Natural killer cell (primary cell): ENCODE measurements around the gene ASAP3. TPM values are rescaled to one million over a fixed set of nuclear protein-coding genes. Genes with fewer than 3 reads are reported as not detected.

Experiments used
- ATAC-seq, 3 donors: fragments of 150-1000 bp in 2 of 3; fragments of 200-7000 bp in 1 of 3; cut with Tn5 transposase; 1 replicate in 1 of 3; 2 replicates in 2 of 3; pipeline ENCODE4 v1.10.0; 2021; ENCODE audit warnings: mild to moderate bottlenecking in 2 of 3, moderate library complexity in 2 of 3
- DNase-seq, 2 donors: peaks; one replicate each; pipeline versions ENCODE4 v3.0.0 to v3.0.0-alpha.2; 2013 to 2021; ENCODE audit warnings: mixed read lengths in 1 of 2
- H3K27ac ChIP-seq: one replicate; pipeline ENCODE4 v1.5.1; 2013; ENCODE audit warnings: mild to moderate bottlenecking, low read length
- H3K27me3 ChIP-seq: one replicate; pipeline ENCODE4 v1.6.1; 2013; ENCODE audit warnings: low read length; ENCODE audit not compliant: control insufficient read depth, insufficient read depth
- H3K36me3 ChIP-seq: one replicate; pipeline ENCODE4 v1.6.1; 2013; ENCODE audit warnings: low read length; ENCODE audit not compliant: control insufficient read depth, insufficient read depth
- H3K4me1 ChIP-seq: one replicate; pipeline ENCODE4 v1.6.1; 2013; ENCODE audit warnings: low read length; ENCODE audit not compliant: control insufficient read depth, insufficient read depth
- H3K4me3 ChIP-seq: one replicate; pipeline ENCODE4 v1.5.1; 2013; ENCODE audit warnings: low read length
- H3K9me3 ChIP-seq: one replicate; pipeline ENCODE4 v1.6.1; 2013; ENCODE audit warnings: low read length; ENCODE audit not compliant: control insufficient read depth, insufficient read depth
- H3K27ac Mint-ChIP-seq, 2 donors: one replicate each; pipeline ENCODE4 v1.8.0; 2022; ENCODE audit warnings: mild to moderate bottlenecking in 2 of 2, mixed read lengths in 2 of 2, moderate library complexity in 1 of 2
- H3K27me3 Mint-ChIP-seq, 2 donors: one replicate each; pipeline ENCODE4 v1.8.0; 2022; ENCODE audit warnings: low read depth in 2 of 2, mixed read lengths in 2 of 2
- H3K36me3 Mint-ChIP-seq: one replicate; pipeline ENCODE4 v1.8.0; 2022; ENCODE audit warnings: mixed read lengths
- H3K4me1 Mint-ChIP-seq, 2 donors: one replicate each; pipeline ENCODE4 v1.8.0; 2022; ENCODE audit warnings: mixed read lengths in 2 of 2
- H3K4me3 Mint-ChIP-seq: one replicate; pipeline ENCODE4 v1.8.0; 2022; ENCODE audit warnings: mild to moderate bottlenecking, moderate library complexity, mixed read lengths
- H3K9me3 Mint-ChIP-seq, 2 donors: one replicate each; pipeline ENCODE4 v1.8.0; 2022; ENCODE audit warnings: mixed read lengths in 2 of 2
- WGBS: methylation state at CpG from one replicate; pipeline ENCODE4 v1.1.7; 2013; ENCODE audit warnings: missing lambda C conversion rate; ENCODE audit not compliant: insufficient coverage; 5-methylcytosine and 5-hydroxymethylcytosine counted together
- intact Hi-C: fragments of 100-400 bp; cut with micrococcal nuclease; formaldehyde crosslinking; loops from one replicate; pipeline ENCODE4 v1.14.2; 2022
- total RNA-seq, 4 donors: library from RNA; stranded (reverse); fragments of 120-200 nt in 1 of 4; gene quantifications; one replicate each; pipeline versions ENCODE4 v1.2.3 to v1.2.4, GENCODE V29; 2013 to 2022
- TF ChIP-seq, protein P1 (sequence below): fragments of 200-600 bp; IDR thresholded peaks from one replicate; pipeline ENCODE4 v1.8.0; 2022; ENCODE audit warnings: antibody characterized with exemption

Gene ASAP3
- total RNA-seq, 3 donors from 2014 or later (not counting 1 experiment from before 2014, with no cell fraction given) = 0.25 to 0.70 (median 0.59) TPM

DNA sequence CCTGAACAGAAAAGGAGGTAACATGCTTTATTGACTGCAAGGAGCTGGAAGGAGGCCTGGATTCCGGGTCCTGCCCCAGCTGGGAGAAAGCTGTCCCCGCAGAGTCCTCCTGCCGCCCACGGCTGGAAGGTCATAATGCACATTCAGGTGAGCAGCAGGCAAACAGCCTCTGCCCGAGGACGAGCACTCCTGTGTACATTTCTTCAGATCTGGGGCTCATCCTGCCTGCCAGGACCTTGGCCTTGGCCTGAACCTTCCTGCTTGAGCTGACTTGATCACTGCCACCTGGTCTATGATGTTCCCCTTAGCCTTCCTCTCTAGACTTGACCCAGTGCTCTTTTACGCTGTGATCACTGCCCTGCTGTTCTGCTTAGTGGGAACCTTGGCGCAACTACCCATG lies 96.5 kb downstream of the ASAP3 start:
- intact Hi-C loops = no loop called here
- no peak overlapping the region for H3K27ac Mint-ChIP-seq
- Histone ChIP-seq H3K27ac (no peak overlapping the region), H3K4me3 (no peak overlapping the region), H3K4me1 (no peaks in the 10 kb centered on the region), H3K27me3 (no peaks in the 10 kb centered on the region), H3K36me3 (no peaks in the 10 kb centered on the region), H3K9me3 (no peaks in the 10 kb centered on the region)
- no peak overlapping the region for H3K4me3 Mint-ChIP-seq
- H3K9me3 Mint-ChIP-seq = no peaks in the 10 kb centered on the region
- no peaks in the 10 kb centered on the region for H3K36me3 Mint-ChIP-seq
- peaks cover 0 to 3% of the 10 kb centered on the region in 2 donors for H3K27me3 Mint-ChIP-seq
- 91% methylated on average over 8 of the region's 8 CpGs for WGBS
- ATAC-seq (no peak), DNase-seq (no peak)
- TF ChIP-seq, protein P1, sequence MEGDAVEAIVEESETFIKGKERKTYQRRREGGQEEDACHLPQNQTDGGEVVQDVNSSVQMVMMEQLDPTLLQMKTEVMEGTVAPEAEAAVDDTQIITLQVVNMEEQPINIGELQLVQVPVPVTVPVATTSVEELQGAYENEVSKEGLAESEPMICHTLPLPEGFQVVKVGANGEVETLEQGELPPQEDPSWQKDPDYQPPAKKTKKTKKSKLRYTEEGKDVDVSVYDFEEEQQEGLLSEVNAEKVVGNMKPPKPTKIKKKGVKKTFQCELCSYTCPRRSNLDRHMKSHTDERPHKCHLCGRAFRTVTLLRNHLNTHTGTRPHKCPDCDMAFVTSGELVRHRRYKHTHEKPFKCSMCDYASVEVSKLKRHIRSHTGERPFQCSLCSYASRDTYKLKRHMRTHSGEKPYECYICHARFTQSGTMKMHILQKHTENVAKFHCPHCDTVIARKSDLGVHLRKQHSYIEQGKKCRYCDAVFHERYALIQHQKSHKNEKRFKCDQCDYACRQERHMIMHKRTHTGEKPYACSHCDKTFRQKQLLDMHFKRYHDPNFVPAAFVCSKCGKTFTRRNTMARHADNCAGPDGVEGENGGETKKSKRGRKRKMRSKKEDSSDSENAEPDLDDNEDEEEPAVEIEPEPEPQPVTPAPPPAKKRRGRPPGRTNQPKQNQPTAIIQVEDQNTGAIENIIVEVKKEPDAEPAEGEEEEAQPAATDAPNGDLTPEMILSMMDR = no peak
- no peaks in the 10 kb centered on the region for H3K4me1 Mint-ChIP-seq

DNA sequence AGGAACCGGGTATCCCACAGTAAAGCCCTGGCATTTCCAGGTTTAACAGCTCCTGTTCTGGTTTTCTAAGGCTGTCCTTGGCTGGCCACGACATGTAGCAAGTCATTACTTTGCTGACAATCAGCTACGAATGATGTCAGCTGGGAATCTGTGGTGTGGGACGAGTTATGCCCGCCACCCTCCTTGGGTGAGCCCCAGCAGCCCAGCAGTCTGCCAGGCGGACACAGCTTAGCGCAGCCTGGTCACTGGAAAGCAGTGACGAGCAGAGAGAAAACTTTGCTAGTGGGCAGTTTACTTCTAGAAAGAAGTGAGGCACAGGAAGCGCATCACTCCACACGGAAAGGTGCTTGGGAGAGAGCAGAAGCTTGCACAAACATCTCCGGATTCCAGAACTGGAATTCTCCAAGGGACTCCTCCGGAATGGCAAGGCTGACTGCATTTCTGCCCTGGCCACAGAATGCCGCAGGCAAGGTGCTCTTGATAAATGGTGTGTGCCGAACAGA lies 98.8 kb downstream of the ASAP3 start:
- intact Hi-C loops = no loop called here
- Mint-ChIP-seq H3K4me3 (no peak overlapping the region), H3K27ac (no peak overlapping the region), H3K4me1 (no peaks in the 10 kb centered on the region), H3K27me3 (peaks cover 0 to 3% of the 10 kb centered on the region in 2 donors), H3K36me3 (no peaks in the 10 kb centered on the region), H3K9me3 (no peaks in the 10 kb centered on the region)
- ATAC-seq = no peak
- no peaks in the 10 kb centered on the region for H3K36me3 ChIP-seq
- DNase-seq = no peak
- no peaks in the 10 kb centered on the region for H3K27me3 ChIP-seq
- no peaks in the 10 kb centered on the region for H3K4me1 ChIP-seq
- TF ChIP-seq, protein P1 = no peak
- no peak overlapping the region for H3K27ac ChIP-seq
- H3K4me3 ChIP-seq = no peak overlapping the region
- WGBS = 88% methylated on average over 14 of the region's 14 CpGs
- no peaks in the 10 kb centered on the region for H3K9me3 ChIP-seq

DNA sequence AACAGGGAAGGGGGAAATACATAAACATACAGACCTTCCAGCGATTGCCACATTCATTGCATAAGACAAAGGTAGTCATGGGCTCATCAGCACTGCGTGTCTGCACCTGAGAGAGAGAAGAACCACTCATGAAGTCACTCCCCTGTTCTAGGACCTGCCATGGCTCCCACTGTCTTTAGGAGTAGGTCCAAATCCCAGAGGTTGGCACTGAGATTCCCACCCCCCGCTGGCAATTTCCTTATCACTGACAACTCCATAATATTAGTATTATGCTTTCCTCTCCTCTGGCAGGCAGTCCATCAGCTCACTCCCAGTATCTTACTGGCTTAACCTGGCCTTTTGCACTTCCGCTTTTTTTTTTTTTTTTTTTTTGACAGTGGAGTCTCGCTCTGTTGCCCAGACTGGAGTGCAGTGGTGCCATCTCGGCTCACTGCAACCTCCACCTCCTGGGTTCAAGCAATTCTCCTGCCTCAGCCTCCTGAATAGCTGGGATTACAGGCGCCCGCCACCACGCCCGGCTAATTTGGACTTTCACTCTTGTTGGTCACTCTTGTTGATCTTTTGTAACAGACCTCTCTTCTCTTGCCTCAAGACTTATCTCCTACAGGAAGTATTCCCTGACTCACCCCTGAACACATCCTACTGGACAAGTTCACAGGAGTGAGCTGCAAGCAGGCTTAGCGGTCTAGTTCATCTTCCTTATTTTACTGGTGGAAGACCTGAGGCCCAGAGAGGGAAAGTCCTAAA lies 99.5 kb downstream of the ASAP3 start:
- DNase-seq (no peak), ATAC-seq (no peak)
- TF ChIP-seq, protein P1 = no peak
- H3K4me3 Mint-ChIP-seq = no peak overlapping the region
- no peaks in the 10 kb centered on the region for H3K36me3 Mint-ChIP-seq
- peaks cover 0 to 3% of the 10 kb centered on the region in 2 donors for H3K27me3 Mint-ChIP-seq
- no peak overlapping the region for H3K27ac Mint-ChIP-seq
- no peak overlapping the region for H3K4me3 ChIP-seq
- H3K27ac ChIP-seq = no peak overlapping the region
- 85% methylated on average over 11 of the region's 11 CpGs for WGBS
- no peaks in the 10 kb centered on the region for H3K27me3 ChIP-seq
- H3K36me3 ChIP-seq = no peaks in the 10 kb centered on the region
- no peaks in the 10 kb centered on the region for H3K4me1 Mint-ChIP-seq
- no peaks in the 10 kb centered on the region for H3K9me3 ChIP-seq
- intact Hi-C loops = no loop called here
- H3K4me1 ChIP-seq = no peaks in the 10 kb centered on the region
- no peaks in the 10 kb centered on the region for H3K9me3 Mint-ChIP-seq
